NB4 (cell line): ENCODE results near the gene ALS2CL.

Experiments
- MYC ChIP-seq: IDR thresholded peaks from 2 replicates; pipeline ENCODE4 v1.6.1; 2011; ENCODE audit warnings: low read depth, low read length
- POLR2A ChIP-seq: IDR thresholded peaks from 2 replicates; pipeline ENCODE4 v1.6.1; 2011; ENCODE audit warnings: mild to moderate bottlenecking; ENCODE audit not compliant: insufficient read length; ENCODE audit errors: extremely low read depth
- TF ChIP-seq, protein P1 (sequence below): IDR thresholded peaks from one replicate; pipeline ENCODE4 v1.5.1; 2012; ENCODE audit warnings: low read depth, low read length
- TF ChIP-seq, protein P2 (sequence below): IDR thresholded peaks from 2 replicates; pipeline ENCODE4 v1.6.1; 2011; ENCODE audit warnings: low read depth, low read length

DNA sequence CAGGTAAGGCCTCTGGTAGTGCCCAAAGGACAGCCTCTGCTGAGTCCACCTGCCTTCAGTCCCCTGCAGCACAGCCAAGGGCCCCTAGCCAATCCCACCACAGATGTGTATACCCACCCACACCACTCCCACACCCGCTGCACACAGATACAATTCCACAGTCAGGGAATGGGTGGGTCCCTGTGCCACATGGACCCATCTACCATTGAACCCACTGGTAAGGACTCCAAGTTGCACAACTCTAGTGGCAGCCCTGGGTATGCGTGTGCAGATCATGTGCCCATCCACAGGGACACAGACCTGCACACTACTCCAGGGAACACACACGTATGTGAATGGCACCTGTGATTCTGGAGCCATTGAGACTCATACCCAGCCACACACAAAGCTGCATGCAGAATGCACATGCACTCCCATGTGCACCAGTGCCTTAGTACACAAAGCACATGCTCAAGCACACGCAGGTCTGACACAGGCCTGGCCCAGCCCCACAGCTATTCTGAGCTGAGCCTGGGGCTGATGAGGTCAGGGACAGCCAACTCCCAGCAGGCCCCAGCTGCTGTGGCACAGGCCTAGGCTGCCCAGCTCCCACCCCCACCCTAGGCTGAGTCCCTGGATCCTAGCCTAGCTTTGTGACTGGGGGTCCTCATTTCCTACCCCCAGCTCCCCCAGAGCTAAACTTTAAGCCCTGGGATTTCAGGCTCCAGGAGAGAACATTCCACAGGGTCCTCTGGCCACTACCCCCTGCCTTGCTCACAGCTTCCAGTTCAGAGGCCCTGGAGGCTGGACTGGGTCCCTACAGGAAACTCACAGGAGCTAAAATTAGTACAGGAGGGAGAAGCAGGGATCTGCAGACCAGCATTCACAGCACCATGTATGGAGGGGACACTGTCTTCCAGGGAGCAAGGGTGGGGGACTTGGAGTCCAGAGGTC, 2.7 kb upstream of the ALS2CL start:
- TF ChIP-seq, protein P1, sequence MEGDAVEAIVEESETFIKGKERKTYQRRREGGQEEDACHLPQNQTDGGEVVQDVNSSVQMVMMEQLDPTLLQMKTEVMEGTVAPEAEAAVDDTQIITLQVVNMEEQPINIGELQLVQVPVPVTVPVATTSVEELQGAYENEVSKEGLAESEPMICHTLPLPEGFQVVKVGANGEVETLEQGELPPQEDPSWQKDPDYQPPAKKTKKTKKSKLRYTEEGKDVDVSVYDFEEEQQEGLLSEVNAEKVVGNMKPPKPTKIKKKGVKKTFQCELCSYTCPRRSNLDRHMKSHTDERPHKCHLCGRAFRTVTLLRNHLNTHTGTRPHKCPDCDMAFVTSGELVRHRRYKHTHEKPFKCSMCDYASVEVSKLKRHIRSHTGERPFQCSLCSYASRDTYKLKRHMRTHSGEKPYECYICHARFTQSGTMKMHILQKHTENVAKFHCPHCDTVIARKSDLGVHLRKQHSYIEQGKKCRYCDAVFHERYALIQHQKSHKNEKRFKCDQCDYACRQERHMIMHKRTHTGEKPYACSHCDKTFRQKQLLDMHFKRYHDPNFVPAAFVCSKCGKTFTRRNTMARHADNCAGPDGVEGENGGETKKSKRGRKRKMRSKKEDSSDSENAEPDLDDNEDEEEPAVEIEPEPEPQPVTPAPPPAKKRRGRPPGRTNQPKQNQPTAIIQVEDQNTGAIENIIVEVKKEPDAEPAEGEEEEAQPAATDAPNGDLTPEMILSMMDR, result no peak
- no peak for TF ChIP-seq POLR2A
- TF ChIP-seq, protein P2, sequence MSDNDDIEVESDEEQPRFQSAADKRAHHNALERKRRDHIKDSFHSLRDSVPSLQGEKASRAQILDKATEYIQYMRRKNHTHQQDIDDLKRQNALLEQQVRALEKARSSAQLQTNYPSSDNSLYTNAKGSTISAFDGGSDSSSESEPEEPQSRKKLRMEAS, result peak; percentile 67; the same call in 1 of the 2 replicates
- TF ChIP-seq MYC, result no peak
